Suprapubic skin (tissue), 4 donors: ENCODE measurements around the gene DNAJC27.

ENCODE experiments used
- CTCF ChIP-seq, 2 donors: fragments of 200-600 bp in 1 of 2; fragments of 450-650 bp in 1 of 2; sonication (generic) in 1 of 2; IDR thresholded peaks; one replicate each; pipeline ENCODE4 v1.5.1; 2016 to 2019; ENCODE audit warnings: antibody characterized with exemption in 2 of 2, mild to moderate bottlenecking in 1 of 2, moderate library complexity in 1 of 2
- POLR2A ChIP-seq, 2 donors: fragments of 450-650 bp; IDR thresholded peaks; one replicate each; pipeline ENCODE4 v1.6.1; 2017; ENCODE audit warnings: antibody characterized with exemption in 2 of 2, mild to moderate bottlenecking in 2 of 2, moderate library complexity in 2 of 2
- POLR2AphosphoS5 ChIP-seq, 3 donors: sonication (generic); formaldehyde crosslinking; IDR thresholded peaks; one replicate each; pipeline ENCODE4 v1.6.1; 2017; ENCODE audit warnings: antibody characterized with exemption in 3 of 3

GRCh38 chr2:24973812-24974211 lies 2.1 kb upstream of the DNAJC27 start:
- TF ChIP-seq POLR2AphosphoS5 (IDR thresholded peaks at IDR 0.05) (no peak), CTCF (IDR thresholded peaks at IDR 0.05) (no peak), POLR2A (IDR thresholded peaks at IDR 0.05) (no peak)
